IMR-90 (cell line): ENCODE data around the gene TPCN1. TPM values are rescaled to one million over a fixed set of nuclear protein-coding genes. Genes with fewer than 3 reads are reported as not detected.

Source experiments
- ATAC-seq: fragments of 200-7000 bp; cut with Tn5 transposase; 2 replicates; pipeline ENCODE4 v1.9.1; 2020; ENCODE audit warnings: low read depth, mild to moderate bottlenecking, moderate library complexity
- BruUV-seq: library from RNA; stranded (reverse); fragments of 400-500 nt; replicated peaks from 2 replicates; lab custom pipeline; 2021; lab: Mats Ljungman, UMichigan
- CTCF ChIA-PET: fragments of 300-600 bp; formaldehyde crosslinking; extraction: SDS; loops from one replicate; lab custom pipeline; 2021; ENCODE audit warnings: antibody characterized with exemption; lab: Yijun Ruan, JAX
- POLR2A ChIA-PET: fragments of 300-600 bp; sonication (Branson Sonifier 250); formaldehyde crosslinking; loops from one replicate; lab custom pipeline; 2022; ENCODE audit warnings: antibody characterized with exemption; ENCODE audit not compliant: unreplicated experiment; lab: Charles Lee
- DNase-seq: peaks from one replicate; pipeline ENCODE4 v3.0.0; 2013
- H2AFZ ChIP-seq: replicated peaks from 2 replicates; pipeline ENCODE3; 2013; ENCODE audit warnings: low read length, mild to moderate bottlenecking; ENCODE audit not compliant: poor library complexity
- H2AK5ac ChIP-seq: 2 replicates; pipeline ENCODE4 v1.6.1; 2013; ENCODE audit warnings: low read depth, low read length, inconsistent platforms
- H2AK9ac ChIP-seq: replicated peaks from 2 replicates; pipeline ENCODE3; 2013; ENCODE audit warnings: mild to moderate bottlenecking, low read depth, low read length, moderate library complexity; ENCODE audit not compliant: poor library complexity
- H2BK120ac ChIP-seq: 2 replicates; pipeline ENCODE4 v1.6.1; 2013; ENCODE audit warnings: low read depth, low read length, inconsistent platforms
- H2BK15ac ChIP-seq: 3 replicates; pipeline ENCODE4 v1.6.1; 2013; ENCODE audit warnings: low read depth, low read length, inconsistent platforms
- H2BK20ac ChIP-seq: 2 replicates; pipeline ENCODE4 v1.6.1; 2013; ENCODE audit warnings: low read depth, mild to moderate bottlenecking, inconsistent platforms, low read length, moderate library complexity
- H2BK5ac ChIP-seq: 2 replicates; pipeline ENCODE4 v1.6.1; 2013; ENCODE audit warnings: mild to moderate bottlenecking, low read depth, low read length, inconsistent platforms; ENCODE audit not compliant: poor library complexity, severe bottlenecking
- H3K14ac ChIP-seq: replicated peaks from 2 replicates; pipeline ENCODE4 v1.6.1; 2013; ENCODE audit warnings: low read depth, low read length, inconsistent platforms
- H3K18ac ChIP-seq: 2 replicates; pipeline ENCODE4 v1.6.1; 2013; ENCODE audit warnings: low read depth, low read length, control low read depth
- H3K23ac ChIP-seq: 2 replicates; pipeline ENCODE4 v1.6.1; 2013; ENCODE audit warnings: low read depth, low read length, inconsistent platforms
- H3K27ac ChIP-seq: 2 replicates; pipeline ENCODE4 v1.5.1; 2013; ENCODE audit warnings: mild to moderate bottlenecking, control low read depth, low read length; ENCODE audit not compliant: insufficient read depth
- H3K27me3 ChIP-seq: 2 replicates; pipeline ENCODE4 v1.6.1; 2013; ENCODE audit warnings: low read length; ENCODE audit not compliant: control insufficient read depth, insufficient read depth
- H3K36me3 ChIP-seq: 2 replicates; pipeline ENCODE4 v1.6.1; 2013; ENCODE audit warnings: low read length, mixed read lengths; ENCODE audit not compliant: control insufficient read depth, insufficient read depth
- H3K4ac ChIP-seq: 2 replicates; pipeline ENCODE4 v1.6.1; 2013; ENCODE audit warnings: low read depth, low read length, inconsistent platforms
- H3K4me1 ChIP-seq: 2 replicates; pipeline ENCODE4 v1.6.1; 2013; ENCODE audit warnings: low read length, mixed read lengths; ENCODE audit not compliant: control insufficient read depth, insufficient read depth
- H3K4me2 ChIP-seq: 2 replicates; pipeline ENCODE4 v1.6.1; 2013; ENCODE audit warnings: low read depth, mild to moderate bottlenecking, control low read depth, low read length, moderate library complexity
- H3K4me3 ChIP-seq: 2 replicates; pipeline ENCODE4 v1.5.1; 2013; ENCODE audit warnings: low read depth, mild to moderate bottlenecking, control low read depth, low read length, moderate library complexity; ENCODE audit not compliant: insufficient read depth
- H3K56ac ChIP-seq: 2 replicates; pipeline ENCODE4 v1.6.1; 2013; ENCODE audit warnings: low read length, inconsistent platforms; ENCODE audit not compliant: insufficient read depth; ENCODE audit errors: extremely low read depth
- H3K79me1 ChIP-seq, 2 experiments: 2 replicates each; pipeline ENCODE4 v1.6.1; 2013; ENCODE audit warnings: low read length in 2 of 2, inconsistent platforms in 1 of 2, low read depth in 1 of 2
- H3K9ac ChIP-seq: 2 replicates; pipeline ENCODE4 v1.6.1; 2013; ENCODE audit warnings: low read depth, low read length, control low read depth
- H3K9me1 ChIP-seq: 2 replicates; pipeline ENCODE4 v1.6.1; 2013; ENCODE audit warnings: low read length, inconsistent platforms; ENCODE audit not compliant: insufficient read depth
- H3K9me3 ChIP-seq: 2 replicates; pipeline ENCODE4 v1.6.1; 2013; ENCODE audit warnings: low read length; ENCODE audit not compliant: control insufficient read depth, insufficient read depth
- H4K20me1 ChIP-seq: 2 replicates; pipeline ENCODE4 v1.6.1; 2013; ENCODE audit warnings: low read length, inconsistent platforms; ENCODE audit not compliant: insufficient read depth
- H4K5ac ChIP-seq: 2 replicates; pipeline ENCODE4 v1.6.1; 2013; ENCODE audit warnings: mild to moderate bottlenecking, low read depth, low read length, control low read depth
- H4K8ac ChIP-seq, 2 experiments: 2 replicates each; pipeline ENCODE4 v1.6.1; 2013; ENCODE audit warnings: low read depth in 2 of 2, low read length in 2 of 2, control low read depth in 1 of 2, inconsistent platforms in 1 of 2
- H4K91ac ChIP-seq: 2 replicates; pipeline ENCODE4 v1.6.1; 2013; ENCODE audit warnings: low read depth, low read length, inconsistent platforms; ENCODE audit not compliant: insufficient read depth
- BHLHE40 ChIP-seq: fragments of 150-350 bp; IDR thresholded peaks from 2 replicates; pipeline ENCODE4 v1.6.1; 2016; ENCODE audit warnings: mild to moderate bottlenecking, low read depth, low read length
- CEBPB ChIP-seq: IDR thresholded peaks from 2 replicates; pipeline ENCODE4 v1.6.1; 2012; ENCODE audit warnings: low read depth, low read length, improper control_type of control experiment
- MXI1 ChIP-seq: IDR thresholded peaks from 2 replicates; pipeline ENCODE4 v1.6.1; 2012; ENCODE audit warnings: low read depth, mild to moderate bottlenecking, low read length, moderate library complexity, borderline replicate concordance
- NFE2L2 ChIP-seq: fragments of 150-350 bp; IDR thresholded peaks from 2 replicates; pipeline ENCODE4 v1.6.1; 2016; ENCODE audit warnings: low read depth, mild to moderate bottlenecking, low read length
- POLR2A ChIP-seq: IDR thresholded peaks from 2 replicates; pipeline ENCODE4 v1.6.1; 2012; ENCODE audit warnings: mild to moderate bottlenecking, low read depth, low read length
- RFX5 ChIP-seq: IDR thresholded peaks from 2 replicates; pipeline ENCODE4 v1.8.0; 2012; ENCODE audit warnings: low read depth, mild to moderate bottlenecking, low read length, moderate library complexity
- WGBS, 2 experiments: methylation state at CpG; one replicate each; pipeline versions ENCODE4 v1.1.5 to v1.1.7; 2013; ENCODE audit warnings: missing lambda C conversion rate in 2 of 2; ENCODE audit not compliant: insufficient read length in 1 of 2; ENCODE audit errors: extremely low coverage in 2 of 2; 5-methylcytosine and 5-hydroxymethylcytosine counted together
- dilution Hi-C: fragments of 300-500 bp; cut with HindIII; formaldehyde crosslinking; loops from one replicate; pipeline ENCODE4 v1.14.3; 2018; ENCODE audit warnings: low sequenced_read_pairs; ENCODE audit not compliant: unreplicated experiment
- in situ Hi-C: fragments of 300-500 bp; cut with MboI; formaldehyde crosslinking; loops from 3 replicates; pipeline ENCODE4 v1.14.3; 2019; ENCODE audit warnings: low sequenced_read_pairs, inconsistent platforms, mixed read lengths
- intact Hi-C: fragments of 100-400 bp; cut with micrococcal nuclease; formaldehyde crosslinking; loops from 2 replicates; pipeline ENCODE4 v1.10.0; 2022
- polyA plus RNA-seq, 3 experiments: library from polyadenylated mRNA; depleted of rRNA; stranded (reverse); fragments of >200 nt; gene quantifications; 2 replicates each; pipeline ENCODE4 v1.2.3, GENCODE V29; 2012; ENCODE audit warnings: low replicate concordance in 1 of 3
- total RNA-seq: library from RNA; depleted of rRNA; stranded (reverse); fragments of >200 nt; gene quantifications from 2 replicates; pipeline ENCODE4 v1.2.3, GENCODE V29; 2012

TPCN1 gene
- total and polyA plus RNA-seq, 2 of the 4 experiments (the other 2 are of a cell fraction) = 2.0 to 13.2 TPM

GRCh38 chr12:113297621-113298471 lies 76.6 kb downstream of the TPCN1 start:
- DNase-seq (no peak), ATAC-seq (no peak)
- Histone ChIP-seq H3K4me1 (peaks cover 11% of the 10 kb centered on the region), H2BK120ac (no peak overlapping the region), H4K91ac (no peak overlapping the region), H2BK20ac (no peak overlapping the region), H3K4ac (no peak overlapping the region), H3K27ac (no peak overlapping the region), H2BK15ac (no peak overlapping the region; the same call in 2 of the 3 replicates), H3K14ac (no peak overlapping the region; the same call in 1 of the 2 replicates), H2BK5ac (no peak overlapping the region), H4K5ac (no peak overlapping the region), H3K9me1 (peaks cover 14% of the 10 kb centered on the region; the same call in 1 of the 2 replicates), H3K4me3 (no peak overlapping the region), H4K20me1 (no peaks in the 10 kb centered on the region), H2AFZ (peak overlapping the region; percentile 18), H3K36me3 (peaks cover 13% of the 10 kb centered on the region; the same call in 1 of the 2 replicates), H3K9ac (no peak overlapping the region), H3K9me3 (no peaks in the 10 kb centered on the region), H3K27me3 (no peaks in the 10 kb centered on the region), H3K23ac (no peak overlapping the region), H3K4me2 (no peak overlapping the region), H3K56ac (no peak overlapping the region), H2AK5ac (peak overlapping the region; percentile 33), H3K79me1 (no peaks in the 10 kb centered on the region), H2AK9ac (peak overlapping the region; percentile 71), H4K8ac (no peak overlapping the region), H3K18ac (no peak overlapping the region)
- POLR2A ChIA-PET = no interaction called here
- BruUV-seq = no TSS peak
- TF ChIP-seq POLR2A (no peak), MXI1 (no peak), NFE2L2 (no peak), CEBPB (no peak), BHLHE40 (no peak), RFX5 (no peak)
- dilution Hi-C loops (no loop called here), in situ Hi-C loops (no loop called here), intact Hi-C loops (loop anchor here (5.0 kb wide), 1 partner anchor 101 kb away; no protein-coding TSS in a partner anchor)
- CTCF ChIA-PET = no interaction called here
- WGBS, 2 experiments = 100% methylated on average over 3 of the region's 13 CpGs; no CpG with 5 or more reads in 1 of the 2 experiments
